ENCODE data around the gene FTH1. TPM values are rescaled to one million over a fixed set of nuclear protein-coding genes. Genes with fewer than 3 reads are reported as not detected.

FTH1 gene
- total RNA-seq, 2 donors from 2014 or later = 2,226 to 2,809 TPM

GRCh38 chr11:61964058-61964665 lies 3.3 kb downstream of the FTH1 start:
- Mint-ChIP-seq H3K4me3 (peak overlapping the region; percentile 97), H3K36me3 (ENCODE audit: low read depth) (peaks cover 37% of the 10 kb centered on the region), H3K9me3 (no peaks in the 10 kb centered on the region), H3K27ac (no peak overlapping the region), H3K27me3 (ENCODE audit: insufficient read depth) (no peaks in the 10 kb centered on the region), H3K4me1 (peaks cover 16% of the 10 kb centered on the region)
- Histone ChIP-seq H3K27me3 (ENCODE audit: control insufficient read depth, insufficient read depth, low read length, poor library complexity, severe bottlenecking) (no peaks in the 10 kb centered on the region), H3K4me3 (ENCODE audit: low read length) (no peak overlapping the region), H3K9me3 (ENCODE audit: control insufficient read depth, low read length) (no peaks in the 10 kb centered on the region), H3K4me1 (ENCODE audit: control insufficient read depth, insufficient read depth, low read length) (peaks cover 6% of the 10 kb centered on the region), H3K9ac (ENCODE audit: extremely low read depth, low read length, poor library complexity, severe bottlenecking) (no peak overlapping the region), H3K36me3 (ENCODE audit: control insufficient read depth, insufficient read depth, low read length) (peaks cover 34% of the 10 kb centered on the region), H3K27ac (ENCODE audit: low read depth, low read length) (no peak overlapping the region)
- WGBS, 2 experiments (ENCODE audit: insufficient coverage in 1 of 2, insufficient read length in 1 of 2) = 90 to 100% methylated on average over 2 to 4 of the region's 4 CpGs
- no peak for TF ChIP-seq CTCF (conservative IDR thresholded peaks at IDR 0.05)
- no peak for DNase-seq

- Histone ChIP-seq H3K9ac (ENCODE audit: extremely low read depth, low read length, poor library complexity, severe bottlenecking) (no peak overlapping the region), H3K9me3 (ENCODE audit: control insufficient read depth, low read length) (no peaks in the 10 kb centered on the region), H3K27me3 (ENCODE audit: control insufficient read depth, insufficient read depth, low read length, poor library complexity, severe bottlenecking) (no peaks in the 10 kb centered on the region), H3K4me1 (ENCODE audit: control insufficient read depth, insufficient read depth, low read length) (peaks cover 2% of the 10 kb centered on the region), H3K4me3 (ENCODE audit: low read length) (no peak overlapping the region), H3K27ac (ENCODE audit: low read depth, low read length) (no peak overlapping the region), H3K36me3 (ENCODE audit: control insufficient read depth, insufficient read depth, low read length) (peaks cover 34% of the 10 kb centered on the region)
- Mint-ChIP-seq H3K4me1 (peaks cover 10% of the 10 kb centered on the region), H3K27me3 (ENCODE audit: insufficient read depth) (no peaks in the 10 kb centered on the region), H3K36me3 (ENCODE audit: low read depth) (peaks cover 37% of the 10 kb centered on the region), H3K4me3 (no peak overlapping the region), H3K27ac (peak overlapping the region; percentile 69), H3K9me3 (no peaks in the 10 kb centered on the region)
- DNase-seq = peak; percentile 59
- no peak for TF ChIP-seq CTCF (conservative IDR thresholded peaks at IDR 0.05)
- 87 to 98% methylated on average over 6 to 8 of the region's 10 CpGs for WGBS, 2 experiments (ENCODE audit: insufficient coverage in 1 of 2, insufficient read length in 1 of 2)
These were observed 4.0 kb downstream of the FTH1 start for GRCh38 chr11:61963282-61964057.

DNA sequence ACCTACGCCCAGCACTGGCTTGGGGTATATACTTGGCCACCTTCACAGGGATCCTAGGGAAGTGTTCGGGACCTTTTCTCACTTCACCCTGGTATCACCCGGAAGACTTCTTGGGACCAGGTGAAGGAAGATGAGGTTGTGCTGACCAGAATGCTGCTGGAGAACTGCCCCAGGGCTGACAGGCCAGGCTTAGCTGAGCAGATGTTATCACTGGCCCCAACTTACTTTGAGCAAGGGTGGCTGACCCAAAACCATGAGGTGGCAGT lies 4.5 kb downstream of the FTH1 start:
- peaks cover 37% of the 10 kb centered on the region for H3K36me3 Mint-ChIP-seq (ENCODE audit: low read depth)
- H3K27ac Mint-ChIP-seq = no peak overlapping the region
- Histone ChIP-seq H3K27ac (ENCODE audit: low read depth, low read length) (no peak overlapping the region), H3K4me3 (ENCODE audit: low read length) (no peak overlapping the region), H3K27me3 (ENCODE audit: control insufficient read depth, insufficient read depth, low read length, poor library complexity, severe bottlenecking) (no peaks in the 10 kb centered on the region), H3K9me3 (ENCODE audit: control insufficient read depth, low read length) (no peaks in the 10 kb centered on the region), H3K9ac (ENCODE audit: extremely low read depth, low read length, poor library complexity, severe bottlenecking) (no peak overlapping the region), H3K36me3 (ENCODE audit: control insufficient read depth, insufficient read depth, low read length) (peaks cover 34% of the 10 kb centered on the region), H3K4me1 (ENCODE audit: control insufficient read depth, insufficient read depth, low read length) (no peaks in the 10 kb centered on the region)
- H3K9me3 Mint-ChIP-seq = no peaks in the 10 kb centered on the region
- peaks cover 8% of the 10 kb centered on the region for H3K4me1 Mint-ChIP-seq
- 97 to 100% methylated on average over 3 of the region's 3 CpGs for WGBS, 2 experiments (ENCODE audit: insufficient coverage in 1 of 2, insufficient read length in 1 of 2)
- H3K27me3 Mint-ChIP-seq (ENCODE audit: insufficient read depth) = no peaks in the 10 kb centered on the region
- no peak overlapping the region for H3K4me3 Mint-ChIP-seq
- TF ChIP-seq CTCF (conservative IDR thresholded peaks at IDR 0.05) = no peak
- no peak for DNase-seq

Measured in endodermal cell (in vitro differentiated cells).